ENCODE measurements around the gene FOXN3. TPM values are rescaled to one million over a fixed set of nuclear protein-coding genes. Genes with fewer than 3 reads are reported as not detected.

FOXN3 gene
- total and polyA plus RNA-seq, 10 of the 15 experiments (the other 5 are each of a cell fraction or from before 2014, with no cell fraction given): 4.5 to 68.9 (median 29.7) TPM

DNA sequence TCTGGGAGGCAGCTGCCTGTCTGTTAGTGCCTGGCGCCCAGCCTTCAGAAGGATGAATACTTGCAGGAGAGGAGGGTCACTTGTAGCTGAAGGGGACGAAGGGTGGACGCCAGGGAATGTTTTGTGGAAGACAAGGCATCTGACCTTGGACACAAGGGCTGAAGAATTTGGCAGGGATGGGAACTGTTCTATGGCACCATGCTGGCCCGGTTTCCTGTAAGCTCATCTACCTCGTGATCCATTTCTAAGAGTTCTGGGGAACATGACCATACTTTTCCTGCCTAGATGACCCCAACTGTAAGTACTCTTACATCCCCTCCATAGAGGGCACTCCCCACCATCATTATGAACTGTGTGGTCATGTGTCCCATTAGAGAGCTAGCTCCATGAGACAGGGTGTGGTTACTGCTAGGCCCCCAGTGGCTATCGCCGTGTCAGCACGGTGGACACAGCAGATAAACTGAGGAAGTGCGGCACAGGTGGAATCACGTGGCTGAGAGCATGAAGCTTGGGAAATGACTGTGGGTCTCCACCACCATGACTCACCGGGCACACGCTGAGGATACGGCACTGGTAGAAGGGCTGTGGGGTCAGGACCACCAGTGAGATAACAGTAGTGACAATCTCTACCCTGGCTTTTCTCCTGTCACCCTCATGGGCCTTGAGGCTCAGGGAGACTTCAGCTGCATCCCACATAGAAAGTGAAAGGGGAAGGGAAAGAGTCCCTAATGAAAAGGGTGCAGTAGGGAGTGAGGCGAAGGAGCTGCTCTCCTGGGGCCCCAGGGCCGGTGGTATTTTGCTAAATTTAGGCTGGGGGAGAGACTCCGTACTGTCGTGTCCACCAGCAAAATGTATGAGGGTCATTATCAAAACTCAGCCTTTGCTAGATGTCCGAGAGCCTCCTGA is 252.6 kb downstream of the FOXN3 start:
- Histone ChIP-seq H3K4me2 (ENCODE audit: control insufficient read depth, insufficient read depth) (peak overlapping the region; percentile 100), H3K4me1 (ENCODE audit: control insufficient read depth, insufficient read depth, low read length) (peaks cover 19% of the 10 kb centered on the region), H3K4me3 (peak overlapping the region; percentile 62), H3K36me3 (ENCODE audit: control insufficient read depth in 2 of 2, insufficient read depth in 2 of 2, low read length in 1 of 2) (peaks cover 5 to 12% of the 10 kb centered on the region in 2 experiments; a peak in 3 of 4 replicates), H3K79me2 (ENCODE audit: control insufficient read depth, insufficient read depth, low read length) (no peaks in the 10 kb centered on the region; the same call in 1 of the 2 replicates), H3K9ac (ENCODE audit: control insufficient read depth, insufficient read depth, low read length) (peak overlapping the region; percentile 84), H4K20me1 (ENCODE audit: control insufficient read depth, insufficient read depth) (no peaks in the 10 kb centered on the region), H3K27ac (ENCODE audit: control insufficient read depth, insufficient read depth) (peak overlapping the region; percentile 97), H3K27me3 (replicated peaks in 1 of 2; ENCODE audit: control insufficient read depth in 2 of 2, insufficient read depth in 2 of 2, low read length in 1 of 2) (no peaks in the 10 kb centered on the region), H3K9me3 (replicated peaks; ENCODE audit: control insufficient read depth, insufficient read depth, low read length) (no peaks in the 10 kb centered on the region; the same call in 1 of the 3 replicates), H2AFZ (ENCODE audit: control insufficient read depth, low read depth, low read length) (peak overlapping the region; percentile 66)
- intact Hi-C loops (cut with micrococcal nuclease; ENCODE audit: unreplicated experiment) (no loop called here), in situ Hi-C loops (cut with MboI) (loop anchor here (10.0 kb wide), 1 partner anchor 260 kb away; no protein-coding TSS in a partner anchor)
- BruUV-seq (replicated peaks): no TSS peak
- ATAC-seq: peak; percentile 70
- FAIRE-seq: no peak
- SMC1A ChIA-PET (ENCODE audit: uncharacterized antibody, unreplicated experiment): interaction anchor here (0.9 to 4.6 kb wide), 9 partner anchors 10 to 790 kb away, joined by 3 to 36 read pairs (median 5); partner anchors contain the start of gene EFCAB11
- 41% methylated on average over 18 of the region's 18 CpGs for WGBS (ENCODE audit: insufficient coverage, insufficient replicate concordance, low lambda C conversion rate, missing lambda C conversion rate)
- DNase-seq (ENCODE audit: low read depth, low spot score): peak; percentile 2
- RAD21 ChIA-PET (ENCODE audit: unreplicated experiment): interaction anchor here (1.6 to 3.3 kb wide), 2 partner anchors 13 to 252 kb away, joined by 4 to 31 read pairs; no protein-coding TSS in a partner anchor
- POLR2A ChIA-PET: interaction anchor here (0.9 kb wide), 1 partner anchor 252 kb away, joined by 3 read pairs; no protein-coding TSS in a partner anchor
- CTCF ChIA-PET: interaction anchor here (0.6 to 3.8 kb wide), 6 partner anchors 10 to 139 kb away, joined by 3 to 31 read pairs (median 4); no protein-coding TSS in a partner anchor
- TF ChIP-seq, protein P1, sequence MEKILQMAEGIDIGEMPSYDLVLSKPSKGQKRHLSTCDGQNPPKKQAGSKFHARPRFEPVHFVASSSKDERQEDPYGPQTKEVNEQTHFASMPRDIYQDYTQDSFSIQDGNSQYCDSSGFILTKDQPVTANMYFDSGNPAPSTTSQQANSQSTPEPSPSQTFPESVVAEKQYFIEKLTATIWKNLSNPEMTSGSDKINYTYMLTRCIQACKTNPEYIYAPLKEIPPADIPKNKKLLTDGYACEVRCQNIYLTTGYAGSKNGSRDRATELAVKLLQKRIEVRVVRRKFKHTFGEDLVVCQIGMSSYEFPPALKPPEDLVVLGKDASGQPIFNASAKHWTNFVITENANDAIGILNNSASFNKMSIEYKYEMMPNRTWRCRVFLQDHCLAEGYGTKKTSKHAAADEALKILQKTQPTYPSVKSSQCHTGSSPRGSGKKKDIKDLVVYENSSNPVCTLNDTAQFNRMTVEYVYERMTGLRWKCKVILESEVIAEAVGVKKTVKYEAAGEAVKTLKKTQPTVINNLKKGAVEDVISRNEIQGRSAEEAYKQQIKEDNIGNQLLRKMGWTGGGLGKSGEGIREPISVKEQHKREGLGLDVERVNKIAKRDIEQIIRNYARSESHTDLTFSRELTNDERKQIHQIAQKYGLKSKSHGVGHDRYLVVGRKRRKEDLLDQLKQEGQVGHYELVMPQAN (conservative IDR thresholded peaks at IDR 0.05): no peak
- no peak; the same call in 1 of the 2 replicates for TF ChIP-seq EED (IDR thresholded peaks at IDR 0.05; ENCODE audit: low read depth)
- TF ChIP-seq TCF12 (IDR thresholded peaks at IDR 0.05; ENCODE audit: low read depth, low read length): no peak
- TF ChIP-seq, protein P2, sequence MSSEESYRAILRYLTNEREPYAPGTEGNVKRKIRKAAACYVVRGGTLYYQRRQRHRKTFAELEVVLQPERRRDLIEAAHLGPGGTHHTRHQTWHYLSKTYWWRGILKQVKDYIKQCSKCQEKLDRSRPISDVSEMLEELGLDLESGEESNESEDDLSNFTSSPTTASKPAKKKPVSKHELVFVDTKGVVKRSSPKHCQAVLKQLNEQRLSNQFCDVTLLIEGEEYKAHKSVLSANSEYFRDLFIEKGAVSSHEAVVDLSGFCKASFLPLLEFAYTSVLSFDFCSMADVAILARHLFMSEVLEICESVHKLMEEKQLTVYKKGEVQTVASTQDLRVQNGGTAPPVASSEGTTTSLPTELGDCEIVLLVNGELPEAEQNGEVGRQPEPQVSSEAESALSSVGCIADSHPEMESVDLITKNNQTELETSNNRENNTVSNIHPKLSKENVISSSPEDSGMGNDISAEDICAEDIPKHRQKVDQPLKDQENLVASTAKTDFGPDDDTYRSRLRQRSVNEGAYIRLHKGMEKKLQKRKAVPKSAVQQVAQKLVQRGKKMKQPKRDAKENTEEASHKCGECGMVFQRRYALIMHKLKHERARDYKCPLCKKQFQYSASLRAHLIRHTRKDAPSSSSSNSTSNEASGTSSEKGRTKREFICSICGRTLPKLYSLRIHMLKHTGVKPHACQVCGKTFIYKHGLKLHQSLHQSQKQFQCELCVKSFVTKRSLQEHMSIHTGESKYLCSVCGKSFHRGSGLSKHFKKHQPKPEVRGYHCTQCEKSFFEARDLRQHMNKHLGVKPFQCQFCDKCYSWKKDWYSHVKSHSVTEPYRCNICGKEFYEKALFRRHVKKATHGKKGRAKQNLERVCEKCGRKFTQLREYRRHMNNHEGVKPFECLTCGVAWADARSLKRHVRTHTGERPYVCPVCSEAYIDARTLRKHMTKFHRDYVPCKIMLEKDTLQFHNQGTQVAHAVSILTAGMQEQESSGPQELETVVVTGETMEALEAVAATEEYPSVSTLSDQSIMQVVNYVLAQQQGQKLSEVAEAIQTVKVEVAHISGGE (CRISPR knock-in tag; IDR thresholded peaks at IDR 0.05): no peak
- no peak for TF ChIP-seq BRCA1 (IDR thresholded peaks at IDR 0.05; ENCODE audit: low read depth, low read length)
- no peak for TF ChIP-seq NRF1 (conservative IDR thresholded peaks at IDR 0.05; ENCODE audit: low read depth, low read length)
- TF ChIP-seq FOXK2 (IDR thresholded peaks at IDR 0.05): no peak
- no peak for TF ChIP-seq SIX5 (IDR thresholded peaks at IDR 0.05; ENCODE audit: low read depth, low read length, severe bottlenecking)
- TF ChIP-seq ETV6 (conservative IDR thresholded peaks at IDR 0.05 in 1 of 2, IDR thresholded peaks at IDR 0.05 in 1 of 2; ENCODE audit: borderline replicate concordance in 1 of 2, low read depth in 1 of 2): 0 out of 4 replicates have a peak, but pooled peaks of 1 of the 2 experiments have one; percentile 13
- TF ChIP-seq ZSCAN29 (IDR thresholded peaks at IDR 0.05): no peak
- TF ChIP-seq HDAC6 (IDR thresholded peaks at IDR 0.05; ENCODE audit: unreplicated experiment): no peak
- TF ChIP-seq NR2C2 (IDR thresholded peaks at IDR 0.05; ENCODE audit: borderline replicate concordance, control insufficient read depth, insufficient read length, low read depth): no peak
- no peak for TF ChIP-seq ESRRA (IDR thresholded peaks at IDR 0.05; ENCODE audit: low read length)
- no peak for TF ChIP-seq ZZZ3 (IDR thresholded peaks at IDR 0.05; ENCODE audit: control insufficient read depth, insufficient read length, low read depth)
- no peak for TF ChIP-seq CREM (IDR thresholded peaks at IDR 0.05; ENCODE audit: low read depth)
- TF ChIP-seq ZBED1 (IDR thresholded peaks at IDR 0.05; ENCODE audit: borderline replicate concordance): no peak
